Measurements from ENCODE around the gene GNAQ. TPM values are rescaled to one million over a fixed set of nuclear protein-coding genes. Genes with fewer than 3 reads are reported as not detected.

The GNAQ gene
- total RNA-seq, 1 experiment from 2014 or later: 28.7 TPM

DNA sequence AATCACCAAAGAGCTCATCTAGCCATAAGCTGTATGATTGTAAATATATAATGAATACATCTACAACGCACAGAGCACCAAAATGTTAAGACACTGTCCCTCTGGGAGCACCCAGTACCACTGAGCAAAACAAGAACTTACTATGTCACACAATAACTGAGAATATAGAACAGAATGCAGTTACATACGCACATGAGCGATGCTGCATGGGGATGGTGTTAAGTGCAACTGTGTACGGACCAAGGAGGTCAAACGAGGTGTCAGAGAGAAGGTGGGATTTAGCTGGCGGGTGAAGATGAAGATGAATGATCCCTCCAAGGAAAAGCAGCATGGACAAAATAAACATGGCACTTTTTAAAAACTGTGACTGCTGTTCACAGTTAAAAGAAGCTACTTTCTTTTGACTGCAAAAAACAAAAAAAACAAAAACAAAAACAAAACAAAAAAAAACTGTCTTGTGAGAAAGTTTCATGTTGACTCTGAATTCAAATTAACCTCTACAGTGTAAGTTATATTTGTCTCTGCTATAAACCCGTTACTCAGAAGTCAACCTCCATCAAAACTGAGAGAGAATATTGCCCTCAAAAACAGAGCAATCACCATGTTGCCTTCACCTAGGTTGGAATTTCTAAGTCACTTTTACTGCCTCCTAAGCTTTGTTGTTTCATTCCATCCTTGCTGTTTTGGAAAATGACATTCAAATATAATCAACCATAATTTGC, 213.9 kb downstream of the GNAQ start:
- no peak overlapping the region for H3K27ac ChIP-seq (ENCODE audit: low read depth, low read length)
- intact Hi-C loops (cut with micrococcal nuclease): no loop called here
- no peaks in the 10 kb centered on the region for H4K20me1 ChIP-seq (ENCODE audit: insufficient read depth)
- H3K27me3 ChIP-seq (ENCODE audit: insufficient read depth, low read length): no peaks in the 10 kb centered on the region
- no peak for DNase-seq (ENCODE audit: low read depth, low spot score)
- no peaks in the 10 kb centered on the region for H3K36me3 ChIP-seq (ENCODE audit: control insufficient read depth in 1 of 2, insufficient read depth in 2 of 2, low read length in 2 of 2)
- H3K4me2 ChIP-seq (ENCODE audit: low read length): no peak overlapping the region
- RAD21 ChIA-PET (ENCODE audit: low non-redundant PET in 1 of 2, low total read pairs in 2 of 2, uncharacterized antibody in 2 of 2, unreplicated experiment in 2 of 2): no interaction called here
- CTCF ChIA-PET: no interaction called here
- no peak overlapping the region for H3K4me3 ChIP-seq (replicated peaks in 1 of 2; ENCODE audit: low read depth in 1 of 2, low read length in 2 of 2)
- TF ChIP-seq, protein P1, sequence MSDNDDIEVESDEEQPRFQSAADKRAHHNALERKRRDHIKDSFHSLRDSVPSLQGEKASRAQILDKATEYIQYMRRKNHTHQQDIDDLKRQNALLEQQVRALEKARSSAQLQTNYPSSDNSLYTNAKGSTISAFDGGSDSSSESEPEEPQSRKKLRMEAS (IDR thresholded peaks at IDR 0.05): no peak
- no peak for TF ChIP-seq RAD21 (IDR thresholded peaks at IDR 0.05; ENCODE audit: low read depth)
- no peak for TF ChIP-seq CEBPB (IDR thresholded peaks at IDR 0.05; ENCODE audit: low read depth)
- no peak for TF ChIP-seq EZH2phosphoT487 (IDR thresholded peaks at IDR 0.05; ENCODE audit: borderline replicate concordance)
- H2AFZ ChIP-seq (ENCODE audit: low read depth, low read length, poor library complexity, severe bottlenecking): no peak overlapping the region
- H3K4me1 ChIP-seq (ENCODE audit: control insufficient read depth in 1 of 2, insufficient read depth in 2 of 2, low read length in 2 of 2): peaks cover 0 to 11% of the 10 kb centered on the region in 2 experiments; a peak in 2 of 4 replicates
- BruUV-seq (replicated peaks): no TSS peak
- no peak for ATAC-seq
- no peak overlapping the region for H3K9ac ChIP-seq (ENCODE audit: low read length)
- POLR2A ChIA-PET: no interaction called here
- no peaks in the 10 kb centered on the region for H3K9me3 ChIP-seq (ENCODE audit: control insufficient read depth in 1 of 2, insufficient read depth in 1 of 2, low read depth in 1 of 2, low read length in 2 of 2)
- no peaks in the 10 kb centered on the region for H3K79me2 ChIP-seq (ENCODE audit: insufficient read depth, low read length)
- no peaks in the 10 kb centered on the region for H3K9me2 ChIP-seq (ENCODE audit: insufficient read depth)

DNA sequence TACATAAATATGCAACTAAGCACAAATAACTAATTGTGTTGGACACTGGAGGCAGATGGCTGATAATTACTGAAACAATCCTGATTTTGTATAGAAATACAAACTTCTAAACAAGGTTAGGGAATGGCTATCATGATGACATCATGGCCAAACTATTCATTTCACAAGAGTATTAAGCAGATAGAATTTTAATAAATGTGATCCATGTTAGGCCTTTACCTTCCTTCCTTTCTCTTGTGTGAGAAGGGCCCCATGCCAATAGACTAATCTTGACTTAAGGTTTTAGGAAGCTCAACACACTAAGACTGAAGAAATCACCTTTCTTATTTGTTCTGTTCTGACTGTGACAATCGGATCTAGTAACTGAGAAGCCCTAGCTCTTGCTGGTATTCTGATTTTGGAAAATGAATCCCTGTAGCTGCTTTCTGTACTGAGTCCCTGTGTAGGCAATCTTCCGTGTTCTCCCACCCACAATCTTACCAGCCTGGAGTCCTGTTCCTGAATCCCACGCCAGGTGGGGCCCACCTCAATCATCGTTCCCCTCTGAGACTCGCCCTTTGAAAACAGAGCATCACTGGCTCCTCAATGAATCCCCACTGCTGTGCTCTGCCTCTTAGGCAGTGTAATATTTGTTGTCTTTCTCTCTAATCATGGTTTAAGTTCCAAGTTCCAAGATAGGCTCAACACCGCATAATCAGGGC, 214.8 kb downstream of the GNAQ start:
- Histone ChIP-seq H3K36me3 (ENCODE audit: control insufficient read depth in 1 of 2, insufficient read depth in 2 of 2, low read length in 2 of 2) (no peaks in the 10 kb centered on the region), H3K9ac (ENCODE audit: low read length) (no peak overlapping the region), H3K9me2 (ENCODE audit: insufficient read depth) (no peaks in the 10 kb centered on the region), H3K4me2 (ENCODE audit: low read length) (no peak overlapping the region), H3K27ac (ENCODE audit: low read depth, low read length) (no peak overlapping the region), H2AFZ (ENCODE audit: low read depth, low read length, poor library complexity, severe bottlenecking) (no peak overlapping the region), H3K9me3 (ENCODE audit: control insufficient read depth in 1 of 2, insufficient read depth in 1 of 2, low read depth in 1 of 2, low read length in 2 of 2) (no peaks in the 10 kb centered on the region), H3K79me2 (ENCODE audit: insufficient read depth, low read length) (no peaks in the 10 kb centered on the region), H3K27me3 (ENCODE audit: insufficient read depth, low read length) (no peaks in the 10 kb centered on the region), H3K4me3 (replicated peaks in 1 of 2; ENCODE audit: low read depth in 1 of 2, low read length in 2 of 2) (no peak overlapping the region), H3K4me1 (ENCODE audit: control insufficient read depth in 1 of 2, insufficient read depth in 2 of 2, low read length in 2 of 2) (peaks cover 0 to 11% of the 10 kb centered on the region in 2 experiments; a peak in 2 of 4 replicates), H4K20me1 (ENCODE audit: insufficient read depth) (no peaks in the 10 kb centered on the region)
- intact Hi-C loops (cut with micrococcal nuclease): no loop called here
- TF ChIP-seq, protein P2, sequence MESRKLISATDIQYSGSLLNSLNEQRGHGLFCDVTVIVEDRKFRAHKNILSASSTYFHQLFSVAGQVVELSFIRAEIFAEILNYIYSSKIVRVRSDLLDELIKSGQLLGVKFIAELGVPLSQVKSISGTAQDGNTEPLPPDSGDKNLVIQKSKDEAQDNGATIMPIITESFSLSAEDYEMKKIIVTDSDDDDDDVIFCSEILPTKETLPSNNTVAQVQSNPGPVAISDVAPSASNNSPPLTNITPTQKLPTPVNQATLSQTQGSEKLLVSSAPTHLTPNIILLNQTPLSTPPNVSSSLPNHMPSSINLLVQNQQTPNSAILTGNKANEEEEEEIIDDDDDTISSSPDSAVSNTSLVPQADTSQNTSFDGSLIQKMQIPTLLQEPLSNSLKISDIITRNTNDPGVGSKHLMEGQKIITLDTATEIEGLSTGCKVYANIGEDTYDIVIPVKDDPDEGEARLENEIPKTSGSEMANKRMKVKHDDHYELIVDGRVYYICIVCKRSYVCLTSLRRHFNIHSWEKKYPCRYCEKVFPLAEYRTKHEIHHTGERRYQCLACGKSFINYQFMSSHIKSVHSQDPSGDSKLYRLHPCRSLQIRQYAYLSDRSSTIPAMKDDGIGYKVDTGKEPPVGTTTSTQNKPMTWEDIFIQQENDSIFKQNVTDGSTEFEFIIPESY (IDR thresholded peaks at IDR 0.05; ENCODE audit: extremely low read depth, insufficient replicate concordance, low read length): no peak
- TF ChIP-seq RAD21 (IDR thresholded peaks at IDR 0.05; ENCODE audit: low read depth) (no peak), ELF1 (IDR thresholded peaks at IDR 0.05; ENCODE audit: borderline replicate concordance, low read depth) (no peak)
- POLR2A ChIA-PET: no interaction called here
- CTCF ChIA-PET: no interaction called here
- RAD21 ChIA-PET (ENCODE audit: low non-redundant PET in 1 of 2, low total read pairs in 2 of 2, uncharacterized antibody in 2 of 2, unreplicated experiment in 2 of 2): no interaction called here
- ATAC-seq (no peak), DNase-seq (ENCODE audit: low read depth, low spot score) (no peak)
- no TSS peak for BruUV-seq (replicated peaks)
